GM19351 (cell line): ENCODE measurements around the gene SERTAD3.

Source experiments
- ATAC-seq: cut with Tn5 transposase; IDR thresholded peaks from one replicate; pipeline ENCODE4 v1.9.1; 2021; ENCODE audit warnings: mild to moderate bottlenecking, moderate library complexity; ENCODE audit not compliant: unreplicated experiment

Gene SERTAD3

DNA sequence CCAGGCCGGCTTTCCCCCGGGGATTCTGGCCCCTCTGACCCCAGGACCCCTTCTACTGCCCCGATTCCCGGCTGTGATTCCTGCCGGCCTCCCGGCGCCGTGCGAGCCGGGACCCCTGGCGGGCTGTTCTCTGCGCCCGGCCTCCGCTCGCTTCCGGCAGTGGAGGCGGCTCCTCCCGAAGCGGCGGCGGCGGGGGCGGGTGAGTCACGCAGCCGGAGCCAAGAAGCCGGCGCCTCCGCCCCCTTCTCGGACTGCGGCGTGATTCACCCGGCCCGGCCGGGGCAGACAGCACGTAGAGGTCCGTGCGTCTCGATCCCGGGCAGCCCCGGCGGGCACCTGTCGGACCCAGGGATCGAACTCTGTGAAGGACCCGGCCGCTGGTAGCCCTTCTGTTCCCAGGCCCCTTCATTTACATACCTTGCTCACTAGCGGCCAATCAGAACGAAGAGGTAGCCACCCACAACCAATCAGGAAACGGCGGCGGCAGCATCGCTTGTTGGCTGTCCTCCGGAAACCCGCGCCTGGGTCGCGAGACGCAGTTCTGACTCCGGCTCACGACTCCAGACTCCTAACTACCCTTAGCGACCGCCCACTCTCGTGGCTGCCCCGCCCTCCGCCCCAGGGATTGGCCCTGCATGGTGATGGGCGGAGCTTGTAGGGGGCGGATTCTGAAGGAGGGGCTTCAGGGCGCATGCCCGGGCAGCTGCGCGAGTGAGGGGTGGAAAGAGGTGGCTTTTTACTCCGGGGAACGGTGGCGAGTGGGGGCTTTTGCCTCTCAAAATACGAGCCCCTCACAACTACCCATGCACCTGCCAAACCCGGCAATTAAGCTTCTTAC is 18.5 kb downstream of the SERTAD3 start, which contains the start of gene SERTAD1:
Gene SERTAD1 (minus strand): TSS at position 543 of the 838 bp plus-strand sequence. CDS start 2,446 bp downstream, outside the sequence.
- peak; percentile 83 for ATAC-seq

GRCh38 chr19:40424637-40425449 is 19.3 kb downstream of the SERTAD3 start:
- ATAC-seq: peak; percentile 6

GRCh38 chr19:40423938-40424337 is 20.2 kb downstream of the SERTAD3 start:
- no peak for ATAC-seq

DNA sequence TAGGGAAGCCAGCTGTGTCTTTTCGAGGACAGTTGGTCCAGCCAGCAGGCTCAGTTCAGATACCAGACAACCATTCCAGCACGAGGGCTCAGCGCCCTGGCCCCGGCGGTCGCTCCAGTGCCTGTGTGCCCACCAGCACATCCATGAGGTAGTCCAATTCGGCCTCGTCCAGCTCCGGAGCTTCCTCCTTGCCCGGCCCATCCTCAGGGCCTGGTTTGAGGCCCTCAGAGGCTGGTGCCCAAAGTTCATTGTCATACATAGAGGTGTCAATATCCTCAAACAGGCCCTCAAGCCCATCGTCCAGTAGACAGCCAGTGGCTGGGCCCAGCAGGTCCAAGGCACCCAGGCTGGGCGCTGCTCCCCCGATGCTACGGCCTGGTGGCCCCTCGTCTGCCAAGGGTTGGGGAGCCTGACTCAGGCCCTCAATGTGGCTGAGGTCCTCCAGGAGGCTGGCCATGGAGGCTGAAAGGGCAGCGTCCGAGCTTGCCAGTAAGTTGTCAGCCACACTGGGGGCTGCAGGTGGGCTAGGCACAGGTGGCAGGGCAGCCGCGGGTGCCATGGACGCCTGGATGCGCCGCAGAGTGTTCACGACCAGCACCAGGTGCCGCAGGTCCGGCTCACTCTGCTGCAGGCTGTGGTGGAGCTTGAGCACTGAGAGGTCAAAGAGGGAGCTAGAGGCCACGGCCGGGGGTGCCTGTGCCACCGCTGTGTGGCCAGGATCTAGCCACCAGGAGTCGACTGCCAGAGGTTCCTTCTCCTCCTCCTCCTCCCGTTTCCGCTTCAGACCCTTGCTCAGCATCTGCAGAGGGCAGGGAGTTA is 21.2 kb downstream of the SERTAD3 start:
- ATAC-seq: no peak

- no peak for ATAC-seq
Observed at GRCh38 chr19:40421993-40422747, 22.0 kb downstream of the SERTAD3 start.

GRCh38 chr19:40420766-40421765 is 23.1 kb downstream of the SERTAD3 start:
- no peak for ATAC-seq

- ATAC-seq: no peak
Observed at GRCh38 chr19:40420451-40420765, 23.7 kb downstream of the SERTAD3 start.

DNA sequence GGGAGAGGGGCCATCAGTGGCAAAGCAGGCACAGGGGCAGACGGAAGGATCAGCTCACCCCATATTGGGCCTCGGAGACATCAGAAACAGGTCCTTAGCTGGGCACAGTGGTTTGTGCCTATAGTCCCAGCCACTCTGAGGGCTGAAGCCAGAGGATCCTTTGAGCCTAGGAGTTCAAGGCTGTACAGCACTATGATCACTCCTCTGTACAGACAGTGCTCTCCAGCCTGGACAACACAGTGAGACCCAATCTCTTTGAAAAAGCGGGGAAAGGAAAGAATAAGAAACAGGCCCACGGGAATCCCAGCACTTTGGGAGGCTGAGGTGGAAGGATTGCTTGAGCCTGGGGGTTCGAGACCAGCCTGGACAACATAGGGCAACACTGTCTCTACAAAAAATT is 24.4 kb downstream of the SERTAD3 start:
- ATAC-seq: no peak

DNA sequence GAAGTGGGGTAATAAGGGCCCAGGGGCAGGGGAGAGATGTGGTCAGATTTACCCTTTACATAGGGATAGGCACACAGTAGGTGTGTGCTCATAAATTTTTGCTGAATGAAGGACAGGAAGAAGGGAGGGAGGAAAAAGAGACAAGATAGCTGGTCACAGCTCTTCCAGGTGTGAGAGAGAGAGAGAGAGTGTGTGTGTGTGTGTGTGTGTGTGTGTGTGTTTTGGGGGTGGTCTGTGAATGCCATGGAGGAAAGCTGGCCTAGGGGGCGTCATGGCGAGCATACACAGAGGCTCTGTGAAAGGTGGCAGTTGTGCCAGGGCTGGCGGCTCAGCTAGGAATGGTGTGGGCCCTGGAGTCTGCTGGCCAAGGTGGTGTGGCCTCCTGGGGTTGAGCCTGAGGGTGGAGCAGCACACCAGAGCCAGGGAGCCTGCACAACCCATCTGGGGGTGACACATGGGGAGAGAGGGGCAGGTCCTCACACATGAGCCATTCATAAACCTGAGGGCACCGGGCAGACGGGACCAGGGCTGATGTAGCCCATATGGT is 25.0 kb downstream of the SERTAD3 start:
- no peak for ATAC-seq

GRCh38 chr19:40418040-40418439 is 26.1 kb downstream of the SERTAD3 start:
- no peak for ATAC-seq

GRCh38 chr19:40417643-40417981 is 26.5 kb downstream of the SERTAD3 start:
- ATAC-seq: no peak

GRCh38 chr19:40416918-40417642 is 27.1 kb downstream of the SERTAD3 start:
- no peak for ATAC-seq

DNA sequence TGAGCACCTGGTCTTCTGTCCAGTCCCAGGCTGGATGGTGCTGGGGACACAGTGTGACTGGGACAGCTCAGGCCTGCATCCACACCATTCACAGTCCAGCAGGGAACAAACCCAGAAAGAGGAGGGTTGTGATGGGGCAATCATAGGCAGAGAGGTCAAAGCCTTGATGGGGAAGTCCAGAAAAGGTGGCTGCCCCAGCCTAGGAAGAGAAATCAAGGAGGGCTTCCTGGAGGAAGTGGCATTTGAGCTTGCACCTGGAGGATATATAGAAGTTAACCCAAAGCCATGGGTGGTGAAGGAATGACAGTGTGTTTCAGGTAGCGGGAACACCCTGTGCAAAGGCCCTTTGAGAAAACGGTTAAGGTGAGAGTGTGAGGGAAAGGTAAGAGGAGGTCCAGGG is 28.4 kb downstream of the SERTAD3 start:
- no peak for ATAC-seq

GRCh38 chr19:40414542-40415535 is 29.3 kb downstream of the SERTAD3 start:
- ATAC-seq: no peak

DNA sequence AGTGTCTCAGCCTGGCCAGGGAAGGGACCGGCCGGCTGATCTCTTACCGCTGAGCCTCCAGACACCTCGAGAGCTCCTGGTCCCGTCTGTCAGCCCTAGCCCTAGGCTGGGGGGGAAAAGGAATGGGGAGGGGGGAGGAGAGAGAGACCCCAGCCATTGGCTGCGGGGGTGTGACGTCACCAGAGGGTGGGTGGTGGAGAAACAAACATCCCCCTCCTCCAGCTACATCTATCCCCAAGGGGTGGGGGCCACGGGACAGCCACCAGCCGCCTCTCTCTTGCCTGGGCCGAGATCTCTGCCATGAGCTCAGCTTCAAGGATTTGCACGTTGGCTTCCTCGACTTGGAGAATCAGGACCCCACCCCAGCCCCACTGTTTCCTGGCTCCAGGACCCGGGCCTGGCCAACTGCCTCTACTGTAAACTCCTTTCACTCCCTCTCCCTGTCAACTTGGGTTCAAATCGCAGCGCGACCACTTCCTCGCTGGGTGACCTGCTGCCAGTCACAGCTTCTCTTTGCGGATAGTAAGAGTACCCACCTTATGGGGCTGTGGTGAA is 30.8 kb downstream of the SERTAD3 start, which contains the start of gene PRX:
Gene PRX (minus strand): TSS at position 88 of the 555 bp plus-strand sequence. CDS start 5,446 bp downstream, outside the sequence.
- ATAC-seq: no peak

DNA sequence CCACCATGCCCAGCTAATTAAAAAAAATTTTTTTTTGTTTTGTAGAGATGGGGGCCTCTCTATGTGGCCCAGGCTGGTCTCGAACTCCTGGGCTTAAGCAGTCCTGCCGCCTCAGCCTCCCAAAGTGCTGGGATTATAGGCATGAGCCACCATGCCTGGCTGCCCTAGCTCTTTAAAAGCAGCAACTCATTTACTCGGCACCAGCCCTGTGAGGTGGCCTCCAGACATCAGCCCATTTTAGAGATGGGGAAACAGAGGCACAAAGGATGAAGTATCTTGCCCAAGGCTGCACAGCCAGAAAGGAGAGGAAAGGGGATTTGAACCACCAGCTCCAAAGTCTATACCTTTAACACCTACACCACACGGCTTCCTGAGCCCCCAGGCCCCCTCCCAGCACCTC is 31.3 kb downstream of the SERTAD3 start:
- ATAC-seq: no peak
